Activated naive CD8-positive, alpha-beta T cell treated with anti-CD3 and anti-CD28 coated beads, Interleukin-2, amount 10 ng/mL, durations not matched to agents 7 days and 5 days (primary cell): ENCODE data around the gene FBXO34. TPM values are rescaled to one million over a fixed set of nuclear protein-coding genes. Genes with fewer than 3 reads are reported as not detected.

Source experiments
- ATAC-seq: fragments of 150-1000 bp; cut with Tn5 transposase; one replicate; pipeline ENCODE4 v1.10.0; 2021; ENCODE audit warnings: low read depth, moderate library complexity
- POLR2A ChIA-PET: fragments of 350-600 bp; sonication (Branson Sonifier 250); formaldehyde crosslinking; loops from one replicate; lab custom pipeline; 2021; ENCODE audit warnings: antibody characterized with exemption; lab: Charles Lee
- DNase-seq: peaks from one replicate; pipeline ENCODE4 v3.0.0; 2021
- H3K27ac Mint-ChIP-seq: one replicate; pipeline ENCODE4 v1.8.0; 2022; ENCODE audit warnings: mild to moderate bottlenecking, mixed read lengths
- H3K27me3 Mint-ChIP-seq: one replicate; pipeline ENCODE4 v1.8.0; 2022; ENCODE audit warnings: mild to moderate bottlenecking, moderate library complexity, mixed read lengths
- H3K36me3 Mint-ChIP-seq: one replicate; pipeline ENCODE4 v1.8.0; 2021; ENCODE audit warnings: mild to moderate bottlenecking, mixed read lengths
- H3K4me1 Mint-ChIP-seq: one replicate; pipeline ENCODE4 v1.8.0; 2021; ENCODE audit warnings: mixed read lengths
- H3K4me3 Mint-ChIP-seq: one replicate; pipeline ENCODE4 v1.8.0; 2022; ENCODE audit warnings: mild to moderate bottlenecking, moderate library complexity, mixed read lengths
- H3K9me3 Mint-ChIP-seq: one replicate; pipeline ENCODE4 v1.8.0; 2021; ENCODE audit warnings: mixed read lengths
- total RNA-seq, 2 experiments: library from RNA; stranded (reverse); gene quantifications; one replicate each; pipeline ENCODE4 v1.2.3, GENCODE V29; 2021

Gene FBXO34
- total RNA-seq, result 10 to 100 TPM; 26.1 to 27.0 TPM

GRCh38 chr14:55270832-55271571, at the start of gene FBXO34:
Gene FBXO34 (plus strand): TSS chr14:55271421. CDS start chr14:55350391, 78,970 bp downstream.
- Mint-ChIP-seq H3K9me3 (no peaks in the 10 kb centered on the region), H3K27ac (peak within 1 kb of the TSS; percentile 93), H3K4me3 (peak within 1 kb of the TSS; percentile 91), H3K4me1 (peaks cover 28% of the 10 kb centered on the region), H3K27me3 (no peaks in the 10 kb centered on the region), H3K36me3 (peaks cover 10% of the 10 kb centered on the region)
- peak; percentile 100 for DNase-seq
- ATAC-seq, result peak; percentile 91
- POLR2A ChIA-PET, result interaction anchor here (1.0 to 2.4 kb wide), 6 partner anchors 62 to 167 kb away, joined by 3 to 11 read pairs (median 4); partner anchors contain the start of gene DLGAP5

GRCh38 chr14:55221968-55222367, 49.3 kb upstream of the FBXO34 start:
- no peak for DNase-seq
- ATAC-seq, result no peak
- peaks cover 6% of the 10 kb centered on the region for H3K9me3 Mint-ChIP-seq
- H3K27me3 Mint-ChIP-seq, result peaks cover 13% of the 10 kb centered on the region
- H3K36me3 Mint-ChIP-seq, result peaks cover 3% of the 10 kb centered on the region
- H3K4me3 Mint-ChIP-seq, result no peak overlapping the region
- H3K4me1 Mint-ChIP-seq, result no peaks in the 10 kb centered on the region
- POLR2A ChIA-PET, result no interaction called here
- H3K27ac Mint-ChIP-seq, result no peak overlapping the region

GRCh38 chr14:55223364-55223763, 47.9 kb upstream of the FBXO34 start:
- DNase-seq (no peak), ATAC-seq (no peak)
- Mint-ChIP-seq H3K27ac (no peak overlapping the region), H3K4me3 (no peak overlapping the region), H3K9me3 (peaks cover 8% of the 10 kb centered on the region), H3K36me3 (peaks cover 3% of the 10 kb centered on the region), H3K4me1 (no peaks in the 10 kb centered on the region), H3K27me3 (peaks cover 17% of the 10 kb centered on the region)
- POLR2A ChIA-PET, result no interaction called here

GRCh38 chr14:55228261-55228660, 43.0 kb upstream of the FBXO34 start:
- H3K27me3 Mint-ChIP-seq, result peaks cover 22% of the 10 kb centered on the region
- POLR2A ChIA-PET, result no interaction called here
- H3K9me3 Mint-ChIP-seq, result peaks cover 6% of the 10 kb centered on the region
- no peak overlapping the region for H3K4me3 Mint-ChIP-seq
- H3K36me3 Mint-ChIP-seq, result peaks cover 3% of the 10 kb centered on the region
- H3K4me1 Mint-ChIP-seq, result no peaks in the 10 kb centered on the region
- DNase-seq, result no peak
- no peak overlapping the region for H3K27ac Mint-ChIP-seq
- no peak for ATAC-seq

GRCh38 chr14:55233591-55233990, 37.6 kb upstream of the FBXO34 start:
- Mint-ChIP-seq H3K36me3 (no peaks in the 10 kb centered on the region), H3K9me3 (no peaks in the 10 kb centered on the region), H3K27ac (no peak overlapping the region), H3K4me1 (no peaks in the 10 kb centered on the region), H3K27me3 (peaks cover 24% of the 10 kb centered on the region), H3K4me3 (no peak overlapping the region)
- POLR2A ChIA-PET, result no interaction called here
- no peak for DNase-seq
- ATAC-seq, result no peak

- DNase-seq (no peak), ATAC-seq (no peak)
- POLR2A ChIA-PET, result no interaction called here
- Mint-ChIP-seq H3K27ac (no peak overlapping the region), H3K36me3 (no peaks in the 10 kb centered on the region), H3K9me3 (no peaks in the 10 kb centered on the region), H3K4me3 (no peak overlapping the region), H3K4me1 (peaks cover 3% of the 10 kb centered on the region), H3K27me3 (peaks cover 16% of the 10 kb centered on the region)
Observed at GRCh38 chr14:55238019-55238680, 33.1 kb upstream of the FBXO34 start.

GRCh38 chr14:55239320-55239719, 31.9 kb upstream of the FBXO34 start:
- ATAC-seq (no peak), DNase-seq (no peak)
- POLR2A ChIA-PET, result no interaction called here
- Mint-ChIP-seq H3K9me3 (no peaks in the 10 kb centered on the region), H3K27ac (no peak overlapping the region), H3K27me3 (peaks cover 16% of the 10 kb centered on the region), H3K36me3 (no peaks in the 10 kb centered on the region), H3K4me3 (no peak overlapping the region), H3K4me1 (peaks cover 3% of the 10 kb centered on the region)

GRCh38 chr14:55240526-55241178, 30.6 kb upstream of the FBXO34 start:
- no peaks in the 10 kb centered on the region for H3K9me3 Mint-ChIP-seq
- H3K27me3 Mint-ChIP-seq, result peaks cover 11% of the 10 kb centered on the region
- POLR2A ChIA-PET, result no interaction called here
- no peak overlapping the region for H3K27ac Mint-ChIP-seq
- DNase-seq (no peak), ATAC-seq (no peak)
- H3K36me3 Mint-ChIP-seq, result no peaks in the 10 kb centered on the region
- H3K4me3 Mint-ChIP-seq, result no peak overlapping the region
- H3K4me1 Mint-ChIP-seq, result peaks cover 3% of the 10 kb centered on the region

- no peaks in the 10 kb centered on the region for H3K36me3 Mint-ChIP-seq
- no peak overlapping the region for H3K4me3 Mint-ChIP-seq
- H3K9me3 Mint-ChIP-seq, result no peaks in the 10 kb centered on the region
- no peak overlapping the region for H3K27ac Mint-ChIP-seq
- peaks cover 14% of the 10 kb centered on the region for H3K27me3 Mint-ChIP-seq
- POLR2A ChIA-PET, result no interaction called here
- DNase-seq, result no peak
- no peak for ATAC-seq
- H3K4me1 Mint-ChIP-seq, result peaks cover 3% of the 10 kb centered on the region
Observed at GRCh38 chr14:55241673-55242072, 29.5 kb upstream of the FBXO34 start.

- no peak overlapping the region for H3K4me3 Mint-ChIP-seq
- POLR2A ChIA-PET, result no interaction called here
- peaks cover 24% of the 10 kb centered on the region for H3K27me3 Mint-ChIP-seq
- H3K4me1 Mint-ChIP-seq, result peaks cover 3% of the 10 kb centered on the region
- ATAC-seq, result no peak
- no peaks in the 10 kb centered on the region for H3K9me3 Mint-ChIP-seq
- no peak for DNase-seq
- H3K27ac Mint-ChIP-seq, result no peak overlapping the region
- no peaks in the 10 kb centered on the region for H3K36me3 Mint-ChIP-seq
Observed at GRCh38 chr14:55243386-55243785, 27.8 kb upstream of the FBXO34 start.

GRCh38 chr14:55243813-55244212, 27.4 kb upstream of the FBXO34 start:
- Mint-ChIP-seq H3K4me3 (no peak overlapping the region), H3K36me3 (no peaks in the 10 kb centered on the region), H3K27me3 (peaks cover 26% of the 10 kb centered on the region), H3K9me3 (no peaks in the 10 kb centered on the region), H3K4me1 (peaks cover 3% of the 10 kb centered on the region), H3K27ac (no peak overlapping the region)
- DNase-seq, result no peak
- ATAC-seq, result no peak
- POLR2A ChIA-PET, result no interaction called here

GRCh38 chr14:55245657-55246268, 25.5 kb upstream of the FBXO34 start:
- POLR2A ChIA-PET, result no interaction called here
- no peak overlapping the region for H3K27ac Mint-ChIP-seq
- no peaks in the 10 kb centered on the region for H3K36me3 Mint-ChIP-seq
- no peak overlapping the region for H3K4me3 Mint-ChIP-seq
- DNase-seq (no peak), ATAC-seq (no peak)
- H3K27me3 Mint-ChIP-seq, result peaks cover 30% of the 10 kb centered on the region
- H3K4me1 Mint-ChIP-seq, result no peaks in the 10 kb centered on the region
- H3K9me3 Mint-ChIP-seq, result no peaks in the 10 kb centered on the region

GRCh38 chr14:55248411-55248810, 22.8 kb upstream of the FBXO34 start:
- POLR2A ChIA-PET, result no interaction called here
- peaks cover 24% of the 10 kb centered on the region for H3K27me3 Mint-ChIP-seq
- H3K36me3 Mint-ChIP-seq, result no peaks in the 10 kb centered on the region
- H3K9me3 Mint-ChIP-seq, result no peaks in the 10 kb centered on the region
- no peaks in the 10 kb centered on the region for H3K4me1 Mint-ChIP-seq
- DNase-seq (no peak), ATAC-seq (no peak)
- H3K4me3 Mint-ChIP-seq, result no peak overlapping the region
- H3K27ac Mint-ChIP-seq, result no peak overlapping the region
